GM21423 (cell line): Measurements from ENCODE around the gene FAM161B.
"Not testable (repeated sequence)": the region's sequence is repeated elsewhere in the genome, so short reads cannot be mapped to it uniquely, and the experiment has no call there.

ENCODE experiments used
- ATAC-seq: cut with Tn5 transposase; IDR thresholded peaks from one replicate; pipeline ENCODE4 v1.9.1; 2021; ENCODE audit warnings: mild to moderate bottlenecking, moderate library complexity; ENCODE audit not compliant: unreplicated experiment

FAM161B gene

DNA sequence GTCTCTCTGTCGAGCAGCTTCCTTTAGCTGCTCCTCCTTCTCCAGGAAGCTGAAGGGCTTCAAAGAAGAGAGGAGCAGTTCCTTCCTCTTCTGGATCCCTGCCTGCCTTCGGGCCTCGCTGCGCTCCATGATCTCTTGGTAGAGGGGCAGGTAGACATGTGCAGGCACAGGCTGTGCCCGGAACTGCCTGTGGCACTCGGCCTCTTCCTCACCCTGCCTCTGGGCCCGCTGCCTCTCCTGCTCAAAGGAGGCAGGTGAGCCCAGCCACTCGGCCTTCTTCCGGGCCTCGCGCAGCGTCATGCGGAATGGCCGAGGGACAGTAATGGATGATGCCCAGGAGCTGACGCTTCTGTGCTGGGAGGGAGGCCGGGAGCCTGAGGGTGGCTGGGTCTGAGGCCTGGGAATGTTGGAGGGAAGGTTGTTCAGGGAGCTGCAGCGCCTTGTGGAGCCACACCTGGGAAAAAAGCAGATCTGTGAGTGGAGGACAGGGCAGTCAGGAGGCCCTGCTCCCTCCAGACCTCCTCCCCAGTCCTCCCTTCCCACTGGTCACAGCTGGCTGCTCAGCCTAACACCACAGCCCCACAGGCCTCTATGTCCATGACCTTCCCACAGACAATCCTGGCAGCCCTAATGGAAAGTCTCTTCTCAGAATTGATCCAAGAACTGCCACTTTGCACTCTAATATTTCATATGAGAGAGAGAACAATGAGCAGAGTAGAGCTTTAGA lies 5.3 kb downstream of the FAM161B start:
- no peak for ATAC-seq

GRCh38 chr14:73943083-73943482 lies 6.8 kb downstream of the FAM161B start:
- no peak for ATAC-seq

GRCh38 chr14:73942180-73942579 lies 7.7 kb downstream of the FAM161B start:
- ATAC-seq: no peak

GRCh38 chr14:73937012-73937411 lies 12.9 kb downstream of the FAM161B start:
- no peak for ATAC-seq

DNA sequence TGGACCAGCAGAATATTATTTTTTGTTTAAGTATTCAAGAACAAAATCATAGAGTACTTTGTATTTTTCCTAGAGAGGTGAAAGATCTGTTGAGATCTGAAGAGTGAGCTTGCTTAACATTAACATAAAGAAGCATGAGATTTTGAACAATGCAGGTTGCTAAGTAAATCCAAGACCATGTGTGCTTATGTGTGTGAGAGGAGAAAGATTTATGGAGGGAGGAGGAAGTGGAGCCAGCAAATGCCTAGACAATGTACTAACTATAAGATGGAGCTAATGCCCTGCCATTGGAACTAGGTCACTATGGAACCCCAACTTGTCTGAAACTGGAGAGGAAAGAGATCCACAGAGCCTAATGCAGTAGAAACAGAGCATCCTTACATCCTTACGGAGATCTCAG lies 13.3 kb downstream of the FAM161B start:
- ATAC-seq: no peak

DNA sequence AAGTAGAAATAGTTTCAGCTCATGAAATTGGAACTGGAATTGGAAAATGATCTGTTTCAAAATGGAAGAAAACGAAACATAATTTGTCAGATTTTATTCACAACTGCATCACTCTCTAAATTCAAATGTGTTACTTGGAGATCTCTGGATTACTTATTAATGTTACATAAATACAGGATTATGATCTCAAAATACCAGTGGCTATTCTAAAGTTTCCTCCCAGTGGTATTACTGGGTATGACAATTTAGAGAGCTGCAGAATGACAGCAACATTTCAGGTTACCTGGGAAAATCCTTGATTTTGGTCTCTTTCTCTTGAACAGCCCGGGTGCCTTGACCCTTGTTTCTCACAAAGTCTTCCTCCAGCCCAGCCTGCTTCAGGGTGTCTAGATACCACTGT lies 14.2 kb downstream of the FAM161B start:
- no peak for ATAC-seq

GRCh38 chr14:73924337-73924736 lies 25.6 kb downstream of the FAM161B start:
- ATAC-seq: no peak

- not testable (repeated sequence) for ATAC-seq
Measured at GRCh38 chr14:73919457-73919856, 30.4 kb downstream of the FAM161B start.

GRCh38 chr14:73916324-73916723 lies 33.6 kb downstream of the FAM161B start:
- no peak for ATAC-seq

DNA sequence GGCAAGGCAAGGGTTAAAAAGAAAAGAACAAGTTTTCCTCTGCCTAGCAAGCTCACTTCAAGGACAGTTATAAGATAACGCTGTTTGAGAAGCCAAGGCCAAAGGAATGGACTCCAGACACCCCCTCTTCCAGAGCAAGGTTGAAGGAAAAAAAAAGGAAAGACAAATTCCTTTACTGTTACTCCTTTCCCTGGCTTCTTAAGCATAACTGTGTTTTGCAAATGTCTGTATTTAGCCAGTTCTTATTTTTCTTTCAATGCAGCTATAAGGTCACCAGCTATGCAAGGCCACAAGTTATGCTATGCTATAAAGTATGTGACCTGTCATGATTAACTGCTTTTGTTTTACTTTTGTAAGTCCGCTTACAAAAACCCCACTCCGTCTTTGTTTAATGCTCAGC lies 36.6 kb downstream of the FAM161B start:
- no peak for ATAC-seq

DNA sequence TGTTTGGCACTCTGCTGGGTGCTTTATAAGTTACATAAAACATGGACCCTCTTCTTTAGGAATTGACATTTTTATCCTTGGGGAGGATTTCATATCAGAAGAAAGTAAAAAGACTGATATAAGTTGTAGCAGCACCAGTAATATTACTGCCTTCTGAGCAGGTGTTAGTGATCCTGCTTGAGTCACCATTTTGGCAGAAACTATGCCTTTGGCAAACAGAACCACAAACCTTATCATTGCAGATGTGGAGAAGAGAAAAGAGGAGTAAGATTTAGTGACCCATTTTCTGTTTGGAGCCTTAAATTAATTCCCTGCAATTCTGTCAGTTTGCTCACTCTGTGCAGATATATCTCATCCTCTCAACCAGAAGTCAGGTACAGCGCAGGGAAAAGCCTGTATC lies 40.2 kb downstream of the FAM161B start:
- no peak for ATAC-seq

GRCh38 chr14:73903028-73903427 lies 46.9 kb downstream of the FAM161B start:
- ATAC-seq: no peak

GRCh38 chr14:73896521-73896920 lies 53.4 kb downstream of the FAM161B start:
- no peak for ATAC-seq

DNA sequence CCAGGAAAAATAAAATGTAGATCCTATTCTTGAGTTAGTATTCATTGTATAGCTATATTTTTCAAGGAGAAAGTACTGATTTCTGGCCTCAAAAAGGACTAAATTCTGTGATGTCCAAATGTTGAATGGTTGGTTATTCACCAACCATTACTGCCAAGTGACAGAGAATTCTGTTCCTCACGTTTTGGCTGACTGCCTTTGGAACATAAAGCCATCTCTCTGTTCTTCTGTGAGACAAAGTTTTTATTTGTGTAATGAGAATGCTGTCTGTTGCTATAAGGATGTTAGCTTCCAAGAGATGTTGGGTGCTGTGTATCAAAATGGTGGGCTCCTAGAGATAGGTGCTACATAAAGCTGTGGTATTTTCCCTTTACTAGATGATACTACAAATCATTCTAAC lies 54.0 kb downstream of the FAM161B start:
- no peak for ATAC-seq

- ATAC-seq: not testable (repeated sequence)
Measured at GRCh38 chr14:73894180-73894687, 55.7 kb downstream of the FAM161B start.

DNA sequence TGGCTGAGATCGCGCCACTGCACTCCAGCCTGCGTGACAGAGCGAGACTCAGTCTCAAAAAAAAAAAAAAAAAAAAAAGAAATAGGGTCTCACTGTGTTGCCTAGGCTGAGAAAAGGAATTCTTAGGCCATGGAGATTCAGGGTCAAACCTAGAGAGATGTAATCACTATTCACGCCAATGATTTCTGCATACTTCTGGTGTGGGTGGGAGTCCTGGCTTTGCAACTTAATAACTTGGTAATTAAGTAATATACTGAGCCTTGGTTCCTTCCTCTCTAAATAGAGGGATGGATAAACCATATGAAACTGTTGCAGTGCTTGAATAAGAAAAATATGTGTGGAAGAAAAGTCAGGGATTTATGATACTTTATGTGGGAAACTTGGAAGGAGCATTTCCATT lies 60.5 kb downstream of the FAM161B start:
- ATAC-seq: no peak

DNA sequence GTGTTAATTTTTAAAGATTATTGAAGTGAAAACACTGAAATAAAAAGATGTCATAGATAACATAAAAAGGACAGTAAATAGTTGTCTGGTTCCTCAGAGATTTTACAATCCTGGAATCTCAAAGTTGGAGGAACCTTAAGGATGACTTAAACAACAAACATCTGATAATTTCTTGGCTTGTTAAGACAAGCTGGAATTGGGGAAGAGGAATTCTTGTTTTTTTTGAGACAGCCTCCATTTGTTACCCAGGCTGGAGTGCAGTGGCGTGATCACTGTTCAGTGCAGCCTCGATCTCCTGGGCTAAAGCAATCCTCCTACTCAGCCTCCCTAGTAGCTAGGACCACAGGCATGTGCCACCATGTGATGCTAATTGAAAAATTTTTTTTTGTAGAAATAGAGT lies 60.9 kb downstream of the FAM161B start:
- ATAC-seq: no peak

DNA sequence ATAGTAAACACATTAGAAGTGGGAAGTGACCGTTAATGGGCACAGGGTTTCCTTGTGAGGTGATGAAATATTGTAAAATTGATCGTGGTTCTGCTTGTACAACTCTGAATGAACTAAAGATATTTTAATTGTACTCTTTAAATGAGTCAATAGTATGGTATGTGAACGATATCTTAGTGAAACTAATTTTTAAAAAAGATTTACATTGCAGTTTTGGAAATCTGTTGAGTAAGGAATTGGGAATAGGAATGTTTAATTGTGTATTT lies 61.5 kb downstream of the FAM161B start:
- no peak for ATAC-seq

DNA sequence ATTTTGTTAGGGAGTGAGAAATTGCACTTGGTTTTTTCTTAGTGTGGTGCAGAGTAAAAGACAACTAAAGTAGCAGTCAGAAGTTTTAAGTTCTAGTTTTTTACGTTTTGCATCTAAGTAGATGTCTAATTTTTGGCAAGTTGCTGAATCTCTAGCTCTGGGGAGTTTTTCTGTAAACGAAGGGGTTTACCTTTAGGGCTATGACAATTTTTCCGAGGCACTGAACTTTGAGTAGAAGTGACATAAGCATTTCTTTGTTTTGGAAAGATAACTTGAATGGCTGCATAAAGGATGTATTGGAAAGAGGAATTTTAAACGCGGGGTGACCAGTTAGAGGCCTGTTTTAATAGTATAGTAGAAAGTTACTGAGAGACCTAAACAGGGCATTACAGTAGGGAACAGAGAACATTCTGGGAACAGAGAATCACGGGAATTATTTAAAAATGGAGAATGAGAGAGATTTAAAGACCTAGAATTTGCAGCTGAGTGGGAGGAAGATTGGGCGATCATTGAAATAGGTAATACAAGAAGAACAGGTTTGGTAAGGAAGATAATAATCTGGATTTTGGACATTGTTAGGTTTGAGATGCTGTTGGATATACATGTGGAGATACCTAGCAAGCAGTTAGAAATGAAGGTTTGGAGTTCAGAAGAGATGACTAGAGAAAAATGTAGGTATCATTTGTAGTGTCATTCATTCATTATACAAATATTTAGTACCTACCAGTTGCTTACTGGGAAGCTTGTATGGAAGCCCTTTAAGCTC lies 62.0 kb downstream of the FAM161B start:
- ATAC-seq: no peak

DNA sequence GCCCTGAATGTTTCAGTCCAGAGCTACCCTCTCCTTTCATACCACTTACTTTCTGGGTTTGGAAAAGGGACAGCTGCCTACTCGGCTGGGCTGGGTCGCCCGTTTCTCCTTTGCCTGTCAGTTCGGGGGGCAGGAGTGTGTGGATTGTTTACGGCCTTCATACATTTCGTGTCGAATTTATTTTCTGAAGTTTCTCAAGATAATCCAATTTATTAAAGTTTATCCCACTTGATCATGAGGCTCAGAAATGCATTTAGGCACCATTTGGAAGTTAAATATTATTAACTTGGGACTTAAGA lies 62.6 kb downstream of the FAM161B start:
- no peak for ATAC-seq

DNA sequence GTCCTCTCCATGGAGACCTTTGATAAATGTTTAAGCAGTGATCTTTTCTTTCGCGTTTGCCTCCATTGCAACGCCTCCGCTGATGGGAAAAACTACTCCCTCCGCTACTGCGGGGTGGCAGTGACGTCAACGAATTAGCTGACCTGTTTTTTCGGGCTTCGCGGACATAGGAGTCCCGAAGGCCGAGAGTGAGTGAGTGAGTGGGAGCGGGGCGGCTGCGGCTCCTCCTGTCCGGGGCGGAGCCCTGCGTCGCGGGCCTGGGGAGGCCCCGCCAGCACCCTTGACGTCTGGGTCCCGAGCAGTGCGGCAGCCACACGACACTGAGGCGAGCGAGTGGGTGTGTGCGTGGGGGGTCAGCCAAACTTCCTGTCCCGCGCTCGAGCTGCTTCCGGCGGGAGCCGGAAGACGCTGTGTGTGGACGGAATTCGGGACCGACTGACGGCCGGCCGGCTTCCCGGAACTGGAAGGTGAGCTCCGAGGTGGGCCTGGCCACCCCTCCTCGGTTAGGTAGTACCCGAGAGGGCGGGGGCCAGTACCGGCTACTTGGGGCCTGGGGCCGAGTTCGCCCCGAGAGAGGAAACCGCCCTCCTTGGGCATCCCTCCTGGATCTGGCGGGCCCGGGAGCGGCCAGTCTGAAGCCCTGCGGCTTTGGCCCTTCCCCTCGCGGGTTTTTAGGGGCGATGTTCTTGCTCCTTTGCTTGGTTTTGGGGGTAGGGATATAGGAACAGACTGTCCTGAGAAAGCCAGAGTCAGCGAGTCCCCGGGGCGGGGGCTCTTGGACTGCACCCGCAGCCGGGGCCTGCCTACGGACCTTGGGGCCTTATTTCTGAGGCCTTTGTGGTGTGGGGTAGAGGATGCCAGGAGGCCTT lies 63.2 kb downstream of the FAM161B start, which contains the start of gene ZNF410:
Gene ZNF410 (plus strand): TSS at position 411 of the 869 bp plus-strand sequence. CDS start 5,317 bp downstream, outside the sequence.
- ATAC-seq: peak; percentile 95
